Astrocyte of the spinal cord (primary cell): ENCODE data around the gene HTR7.
"Not testable (repeated sequence)": the region's sequence is repeated elsewhere in the genome, so short reads cannot be mapped to it uniquely, and the experiment has no call there.

Experiments used
- DNase-seq: peaks from one replicate; pipeline ENCODE4 v3.0.0; 2011; ENCODE audit warnings: low read depth, low spot score
- H3K4me3 ChIP-seq: 2 replicates; pipeline ENCODE4 v1.5.1; 2011; ENCODE audit warnings: low read depth, mild to moderate bottlenecking, low read length, moderate library complexity
- CTCF ChIP-seq: IDR thresholded peaks from 2 replicates; pipeline ENCODE4 v1.5.1; 2012; ENCODE audit warnings: low read depth, mild to moderate bottlenecking, low read length, inconsistent platforms
- in situ Hi-C: cut with HindIII; loops from 2 replicates; pipeline ENCODE4 v1.10.0; 2017; ENCODE audit warnings: low sequenced_read_pairs

Gene HTR7

GRCh38 chr10:90834326-90834725 is 23.5 kb downstream of the HTR7 start:
- DNase-seq, result peak; percentile 26
- no peak overlapping the region for H3K4me3 ChIP-seq
- in situ Hi-C loops, result no loop called here
- TF ChIP-seq CTCF, result no peak

GRCh38 chr10:90832111-90832510 is 25.7 kb downstream of the HTR7 start:
- no peak for TF ChIP-seq CTCF
- H3K4me3 ChIP-seq, result no peak overlapping the region
- no peak for DNase-seq
- in situ Hi-C loops, result no loop called here

- TF ChIP-seq CTCF, result no peak
- no peak for DNase-seq
- H3K4me3 ChIP-seq, result no peak overlapping the region
- in situ Hi-C loops, result no loop called here
Observed at GRCh38 chr10:90822508-90822907, 35.3 kb downstream of the HTR7 start.

- in situ Hi-C loops, DNase-seq: not testable (repeated sequence)
Observed at GRCh38 chr10:90821864-90822263, 36.0 kb downstream of the HTR7 start.

GRCh38 chr10:90819911-90820310 is 37.9 kb downstream of the HTR7 start:
- no peak for DNase-seq
- no peak overlapping the region for H3K4me3 ChIP-seq
- in situ Hi-C loops, result no loop called here
- no peak for TF ChIP-seq CTCF

More at GRCh38 chr10:90821864-90822263, 36.0 kb downstream of the HTR7 start:
- H3K4me3 ChIP-seq, result not testable (repeated sequence)

- in situ Hi-C loops, result no loop called here
- H3K4me3 ChIP-seq, result no peak overlapping the region
- DNase-seq, result no peak
- TF ChIP-seq CTCF, result no peak
Observed at GRCh38 chr10:90818736-90819135, 39.1 kb downstream of the HTR7 start.

GRCh38 chr10:90817128-90817889 is 40.5 kb downstream of the HTR7 start:
- no peak for DNase-seq
- no peak for TF ChIP-seq CTCF
- in situ Hi-C loops, result no loop called here
- no peak overlapping the region for H3K4me3 ChIP-seq
